HG02885 (cell line): ENCODE measurements around the gene ZNF697.
"Not testable (repeated sequence)": the region's sequence is repeated elsewhere in the genome, so short reads cannot be mapped to it uniquely, and the experiment has no call there.

Experiments used
- ATAC-seq: cut with Tn5 transposase; IDR thresholded peaks from one replicate; pipeline ENCODE4 v1.9.1; 2021; ENCODE audit warnings: mild to moderate bottlenecking; ENCODE audit not compliant: unreplicated experiment, poor library complexity

ZNF697 gene

DNA sequence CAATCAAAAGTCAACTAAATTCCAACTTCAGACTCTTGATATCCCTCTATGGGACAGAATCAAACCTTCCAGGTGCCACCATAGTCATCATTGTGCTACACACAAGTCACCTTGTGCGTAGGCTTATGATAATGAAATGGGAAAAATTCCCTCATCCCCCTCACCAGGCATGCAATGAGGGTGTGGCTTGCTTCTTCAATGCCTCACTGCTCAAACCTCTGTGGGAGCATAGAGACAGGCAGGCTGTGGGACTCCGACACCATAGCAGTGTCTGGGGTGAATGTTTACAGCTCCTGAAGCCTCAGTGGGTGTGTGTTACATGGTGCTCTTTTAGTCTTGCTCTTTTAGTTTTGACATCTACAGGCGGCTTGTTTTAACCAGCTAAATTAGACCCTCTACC is 42.4 kb downstream of the ZNF697 start:
- no peak for ATAC-seq

DNA sequence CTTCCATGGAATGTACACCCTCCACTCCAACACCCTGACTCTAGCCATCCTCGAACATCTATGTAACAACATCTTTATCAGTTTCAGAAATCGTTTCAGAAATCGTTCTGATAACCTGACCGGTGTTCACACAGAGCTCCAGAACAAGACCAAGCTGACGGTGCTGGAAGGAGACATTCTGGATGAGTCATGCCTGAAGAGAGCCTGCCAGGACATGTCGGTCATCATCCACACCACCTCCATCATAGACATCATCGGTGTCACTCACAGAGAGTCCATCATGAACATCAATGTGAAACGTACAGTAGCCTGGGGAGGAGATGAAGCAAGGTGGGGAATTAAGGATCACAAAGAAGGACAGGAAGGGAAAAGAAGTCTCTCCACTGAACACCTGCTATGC is 43.0 kb downstream of the ZNF697 start:
- not testable (repeated sequence) for ATAC-seq

DNA sequence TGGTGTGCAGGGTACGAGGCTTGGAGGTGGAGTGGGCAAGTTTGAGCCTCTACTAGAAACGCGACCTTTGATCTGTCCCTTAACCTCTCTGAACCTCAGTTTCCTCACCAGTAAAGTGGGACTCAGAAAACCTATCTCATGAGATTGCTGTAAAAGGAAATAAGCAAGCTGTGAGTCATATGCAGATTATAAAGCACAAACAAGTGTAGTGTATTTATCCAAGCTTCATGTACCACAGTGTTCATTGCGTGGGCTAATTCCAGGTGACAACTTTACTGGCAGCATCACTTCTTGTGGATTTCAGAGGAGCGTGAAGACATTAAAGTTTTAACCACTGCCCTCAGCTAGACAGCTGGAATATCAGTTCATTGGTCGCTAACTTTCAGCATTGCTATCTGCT is 44.4 kb downstream of the ZNF697 start:
- no peak for ATAC-seq

DNA sequence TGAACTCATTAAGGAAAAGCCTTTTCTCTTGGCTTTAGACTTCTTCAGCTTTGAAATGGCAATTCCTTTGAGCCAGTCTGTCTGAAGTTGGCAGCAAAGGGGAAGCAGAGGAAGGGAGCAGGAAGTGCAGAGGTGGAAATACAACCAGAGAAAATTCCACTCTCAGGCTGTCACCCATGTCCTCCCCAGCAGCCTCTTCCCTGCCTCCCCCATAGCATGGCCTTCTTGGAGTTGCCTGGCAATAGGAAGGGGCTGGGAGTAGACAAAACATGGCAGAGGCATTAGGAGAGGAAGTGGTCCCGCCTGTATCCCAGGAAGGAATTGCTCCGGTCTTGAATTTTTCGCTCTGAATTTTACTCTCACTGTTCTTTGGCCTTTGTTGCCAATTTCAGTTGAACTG is 44.8 kb downstream of the ZNF697 start:
- not testable (repeated sequence) for ATAC-seq

DNA sequence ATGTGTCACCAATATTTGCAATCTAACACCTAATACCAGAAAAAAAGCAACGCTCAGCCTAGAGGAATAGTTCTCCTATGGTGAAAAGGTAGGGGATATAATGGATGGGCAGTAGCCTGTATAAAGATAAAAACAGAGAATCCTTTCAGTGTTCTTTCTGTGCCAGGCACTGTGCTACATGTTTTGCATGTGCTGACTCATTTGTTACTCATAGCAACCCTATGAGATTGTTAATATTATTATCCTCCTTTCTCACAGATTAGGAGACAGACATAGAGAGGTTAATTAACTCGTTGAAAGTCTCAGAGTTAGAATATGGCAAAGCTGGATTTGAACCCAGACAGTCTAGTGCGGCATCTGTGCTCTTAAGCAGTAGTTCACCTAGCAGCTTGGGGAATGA is 45.3 kb downstream of the ZNF697 start:
- not testable (repeated sequence) for ATAC-seq

DNA sequence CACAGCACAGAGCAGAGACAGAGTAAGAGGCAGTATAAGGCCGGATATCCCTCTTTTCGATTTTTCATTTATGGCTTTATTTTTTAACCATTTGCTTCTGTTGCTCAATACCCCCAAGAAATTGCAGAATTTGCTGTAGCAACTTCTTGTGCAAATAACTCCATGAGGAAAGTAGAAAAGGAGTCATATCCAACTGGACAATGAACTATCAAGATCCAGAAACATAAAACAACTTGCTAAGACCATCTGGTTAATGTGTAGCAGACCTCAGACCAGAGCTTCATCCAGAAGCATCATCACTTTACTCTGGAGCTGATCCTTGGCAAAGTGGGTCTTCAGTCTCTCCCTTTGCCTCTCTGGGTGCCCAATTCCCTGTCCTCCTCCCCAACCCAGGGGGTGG is 45.9 kb downstream of the ZNF697 start:
- ATAC-seq = no peak

DNA sequence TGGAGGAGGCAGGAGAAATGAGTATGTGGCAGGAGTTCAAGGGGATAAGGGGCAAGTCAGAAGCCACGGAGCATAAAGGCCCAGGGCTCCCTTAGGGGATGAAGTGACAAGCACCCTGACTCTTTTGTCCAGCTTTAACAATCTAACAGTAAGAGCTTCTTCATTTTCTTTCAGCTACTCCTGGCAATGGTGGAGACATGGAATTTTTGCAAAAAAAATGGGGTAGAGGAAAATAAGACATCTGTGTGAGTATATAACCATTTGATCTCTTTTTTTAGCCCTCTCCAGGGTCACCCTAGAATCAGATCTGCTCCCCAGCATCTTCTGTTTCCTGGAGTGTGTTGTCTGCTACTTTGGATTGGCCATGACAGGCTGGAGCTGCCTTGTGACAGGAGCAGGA is 47.1 kb downstream of the ZNF697 start:
- ATAC-seq = no peak

DNA sequence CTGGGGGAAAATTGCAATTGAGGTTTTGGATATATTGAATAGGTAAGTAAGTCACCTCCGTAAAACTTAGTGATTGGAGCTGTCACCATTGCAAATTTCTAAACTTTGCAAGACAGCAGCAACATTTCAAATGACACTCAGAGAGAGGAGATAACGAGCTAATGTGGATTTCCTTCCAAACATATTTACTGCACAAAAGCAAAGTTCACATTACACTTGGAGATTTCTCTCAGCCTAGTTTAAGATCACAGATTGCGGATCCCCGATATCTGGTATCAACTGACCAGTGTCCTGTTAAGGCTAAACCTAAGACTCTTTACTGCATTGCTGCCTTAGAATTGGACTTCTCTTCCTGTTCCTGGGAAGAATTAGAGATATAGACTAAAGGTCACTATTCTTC is 47.5 kb downstream of the ZNF697 start:
- no peak for ATAC-seq

DNA sequence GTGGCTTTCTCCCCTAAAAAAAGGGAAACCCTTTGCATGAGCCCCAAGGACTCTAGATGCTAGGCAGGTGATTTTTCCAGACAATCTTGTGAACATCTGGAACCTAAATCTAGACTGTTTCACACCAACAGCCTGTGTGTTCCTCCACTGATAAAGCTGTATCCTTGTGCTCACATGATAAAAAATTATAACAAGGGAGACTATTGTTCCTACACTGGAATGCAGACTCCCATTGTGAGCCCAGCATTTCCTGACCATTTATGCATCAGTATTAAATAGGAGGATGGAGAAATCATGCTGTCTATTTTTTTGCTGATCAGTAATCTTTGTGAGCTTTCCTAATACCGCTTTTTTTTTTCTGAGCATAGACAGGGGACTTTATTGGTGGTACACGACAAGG is 52.5 kb downstream of the ZNF697 start:
- ATAC-seq = no peak

DNA sequence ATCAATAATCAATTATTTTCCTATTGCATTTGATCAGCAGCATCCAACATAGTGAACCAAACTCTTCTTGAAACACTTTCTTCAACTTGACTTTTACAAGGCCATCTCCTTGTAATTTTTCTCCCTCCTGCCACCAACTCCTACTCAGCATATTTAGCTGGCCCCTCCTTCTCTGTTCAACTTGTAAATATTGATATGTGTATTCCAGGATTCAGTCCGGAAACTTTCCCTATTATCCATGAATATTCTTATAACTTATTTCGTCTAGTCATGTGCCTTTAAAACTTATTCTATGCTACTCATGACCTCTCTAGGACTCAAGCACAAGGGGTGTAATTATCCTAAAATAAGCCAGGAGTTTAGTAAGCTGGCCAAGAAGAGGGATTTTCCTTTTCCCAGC is 52.9 kb downstream of the ZNF697 start:
- no peak for ATAC-seq

DNA sequence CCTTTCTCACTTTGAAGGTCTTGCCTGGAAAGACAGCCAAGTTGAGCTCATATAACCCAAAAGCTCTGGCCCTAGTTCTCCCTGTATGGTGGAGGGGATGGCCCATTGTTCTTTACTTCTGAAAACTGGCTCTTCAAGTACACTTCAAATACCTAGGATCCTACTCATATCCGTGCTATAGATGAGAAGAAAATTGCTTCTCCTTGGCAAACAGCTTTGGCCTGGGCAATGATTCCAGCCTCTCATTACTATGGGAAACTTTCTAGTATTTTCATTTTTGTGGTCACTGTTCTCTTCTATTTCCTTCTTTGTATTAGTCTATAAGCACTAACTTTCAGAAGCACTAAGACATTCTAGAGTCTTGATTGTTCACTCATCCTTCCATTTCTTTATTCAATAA is 53.7 kb downstream of the ZNF697 start:
- no peak for ATAC-seq

DNA sequence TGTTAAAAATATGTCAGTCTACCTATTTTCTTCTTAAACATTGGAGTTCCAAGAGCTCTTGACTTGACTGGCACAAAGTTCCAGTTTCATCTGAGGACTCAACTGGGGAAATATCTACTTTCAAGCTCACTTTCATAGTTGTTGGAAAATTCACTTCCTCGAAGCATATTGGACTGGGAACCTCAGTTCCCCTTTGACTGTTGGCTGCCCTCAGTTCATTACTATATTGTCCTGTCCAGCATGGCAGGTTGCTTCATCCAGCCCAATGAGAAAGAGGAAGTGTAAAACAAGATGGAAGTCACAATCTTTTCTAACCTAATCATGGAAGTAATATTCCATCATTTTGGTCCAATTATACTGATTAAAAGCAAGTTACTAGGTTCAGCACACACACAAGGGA is 54.3 kb downstream of the ZNF697 start:
- no peak for ATAC-seq

DNA sequence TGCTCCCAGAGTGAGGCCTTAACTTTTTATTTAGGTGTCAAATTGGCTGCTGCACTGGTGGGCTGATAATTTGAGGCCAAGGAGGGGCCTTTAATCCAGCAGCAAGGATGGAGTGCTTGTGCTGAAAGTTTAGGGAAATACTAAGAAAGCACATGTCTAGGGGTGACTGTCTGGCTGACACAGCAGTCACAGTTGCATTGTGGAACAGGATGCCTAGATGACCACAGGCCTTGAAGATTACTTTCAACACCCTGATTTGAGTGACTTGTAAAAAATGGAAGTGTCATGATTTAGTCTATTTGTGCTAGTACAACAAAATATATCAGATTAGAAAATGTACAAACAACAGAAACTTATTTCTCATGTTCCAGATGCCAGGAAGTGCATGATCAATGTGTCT is 57.7 kb downstream of the ZNF697 start:
- no peak for ATAC-seq

DNA sequence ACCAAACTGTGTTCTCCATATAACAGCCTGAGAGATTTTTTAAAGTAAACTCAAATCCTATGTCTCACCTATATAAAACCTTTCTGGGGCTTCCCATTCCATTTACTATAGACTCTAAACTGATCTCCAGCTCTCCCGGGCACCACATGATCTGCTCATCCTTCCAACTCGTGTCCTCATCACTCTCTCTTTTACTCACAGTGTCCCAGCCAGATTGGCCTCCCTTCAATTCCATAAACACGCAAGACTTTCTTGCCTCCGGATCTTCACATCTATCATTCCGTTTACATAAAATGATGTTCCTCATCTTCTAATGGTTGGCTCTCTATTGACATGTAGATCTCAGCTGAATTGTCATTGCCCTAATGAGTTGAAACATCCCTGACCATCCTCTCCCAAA is 59.4 kb downstream of the ZNF697 start:
- ATAC-seq = no peak

DNA sequence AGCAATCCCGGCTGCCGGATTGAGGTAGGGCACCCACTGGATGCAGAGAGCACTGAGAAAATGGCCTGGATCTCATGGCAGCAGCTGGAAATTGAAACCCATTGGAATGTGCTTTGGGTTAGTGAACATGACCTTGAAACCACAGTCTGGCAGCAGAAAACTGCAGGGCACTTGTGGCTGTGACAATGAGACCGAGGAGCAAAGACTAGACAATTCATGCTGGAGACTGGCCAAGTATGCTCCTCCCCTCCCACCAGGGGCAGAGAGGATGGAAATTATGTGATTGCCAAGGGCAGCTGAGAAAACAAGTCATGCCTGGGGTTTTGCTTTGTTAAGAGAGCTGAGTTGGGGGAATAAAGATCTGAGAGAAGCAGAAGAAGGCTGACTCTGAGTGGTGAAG is 60.7 kb downstream of the ZNF697 start:
- no peak for ATAC-seq

DNA sequence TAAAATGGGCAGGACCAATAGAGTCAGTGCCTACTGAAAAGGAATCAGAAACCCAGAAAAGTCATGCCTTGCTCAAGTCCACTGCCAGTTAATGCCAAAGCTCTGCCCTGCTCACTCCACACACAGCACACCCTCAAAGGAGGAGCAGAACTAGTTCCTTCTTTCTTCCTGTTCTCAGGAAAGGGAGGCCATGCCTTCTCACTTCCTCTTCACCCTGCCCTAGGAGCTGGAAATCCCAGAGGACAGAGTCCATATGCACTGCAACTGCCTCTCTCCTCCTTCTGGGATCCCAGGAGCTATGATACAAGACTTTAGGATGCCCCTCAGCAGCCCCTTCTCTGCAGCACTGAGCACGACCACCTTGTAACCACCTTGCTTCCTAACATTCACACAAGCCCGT is 62.3 kb downstream of the ZNF697 start:
- ATAC-seq = not testable (repeated sequence)

DNA sequence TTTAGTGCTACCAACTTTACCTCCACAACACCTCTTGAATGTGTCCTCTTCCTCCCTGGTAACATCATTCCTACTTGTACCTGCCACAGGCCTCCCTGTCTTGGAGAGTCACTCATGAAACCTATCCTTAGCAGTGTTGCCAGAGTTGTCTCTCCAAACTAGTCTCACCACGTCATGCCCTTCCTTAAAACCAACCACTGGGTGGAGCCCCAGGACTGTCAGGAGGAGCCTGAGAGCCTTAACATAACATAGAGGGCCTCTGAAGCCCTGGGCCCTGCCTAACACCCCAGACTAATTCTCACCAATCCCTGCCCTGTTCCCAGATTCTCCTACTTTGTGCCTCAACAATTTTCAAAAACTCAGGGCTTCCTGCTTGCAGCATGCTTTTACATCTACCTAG is 65.3 kb downstream of the ZNF697 start:
- ATAC-seq = peak; percentile 71

DNA sequence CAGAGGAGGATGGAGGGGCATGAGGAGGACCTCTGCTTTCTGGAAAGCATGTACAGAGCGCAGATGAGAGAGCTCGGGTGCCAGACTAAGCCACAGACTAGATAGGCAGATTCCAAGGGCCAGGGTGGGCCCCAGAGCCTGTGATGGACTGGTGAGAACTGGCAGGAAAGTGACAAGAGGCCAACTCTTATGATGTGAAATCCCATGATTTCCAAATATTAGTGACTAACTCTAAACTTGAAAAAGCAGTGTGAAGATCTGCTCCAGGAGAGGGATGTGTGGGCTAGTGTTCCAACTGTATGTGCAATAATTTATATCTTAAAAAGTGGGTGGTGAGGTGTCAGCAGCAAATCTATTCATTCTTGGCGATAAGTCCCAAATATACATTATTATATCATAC is 67.0 kb downstream of the ZNF697 start:
- ATAC-seq = not testable (repeated sequence)

DNA sequence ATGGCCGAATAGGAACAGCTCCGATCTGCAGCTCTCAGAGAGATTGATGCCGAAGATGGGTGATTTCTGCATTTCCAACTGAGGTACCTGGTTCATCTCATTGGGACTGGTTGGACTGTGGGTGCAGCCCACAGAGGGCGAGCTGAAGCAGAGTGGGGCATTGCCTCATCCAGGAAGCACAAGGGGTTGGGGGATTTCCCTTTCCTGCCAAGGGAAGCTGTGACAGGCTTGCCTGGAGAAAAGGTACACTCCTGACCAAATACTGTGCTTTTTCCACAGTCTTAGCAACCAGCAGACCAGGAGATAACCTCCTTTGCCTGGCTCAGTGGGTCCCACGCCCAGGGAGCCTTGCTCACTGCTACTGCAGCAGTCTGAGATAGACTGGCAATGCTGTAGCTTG is 74.2 kb downstream of the ZNF697 start:
- ATAC-seq = no peak

DNA sequence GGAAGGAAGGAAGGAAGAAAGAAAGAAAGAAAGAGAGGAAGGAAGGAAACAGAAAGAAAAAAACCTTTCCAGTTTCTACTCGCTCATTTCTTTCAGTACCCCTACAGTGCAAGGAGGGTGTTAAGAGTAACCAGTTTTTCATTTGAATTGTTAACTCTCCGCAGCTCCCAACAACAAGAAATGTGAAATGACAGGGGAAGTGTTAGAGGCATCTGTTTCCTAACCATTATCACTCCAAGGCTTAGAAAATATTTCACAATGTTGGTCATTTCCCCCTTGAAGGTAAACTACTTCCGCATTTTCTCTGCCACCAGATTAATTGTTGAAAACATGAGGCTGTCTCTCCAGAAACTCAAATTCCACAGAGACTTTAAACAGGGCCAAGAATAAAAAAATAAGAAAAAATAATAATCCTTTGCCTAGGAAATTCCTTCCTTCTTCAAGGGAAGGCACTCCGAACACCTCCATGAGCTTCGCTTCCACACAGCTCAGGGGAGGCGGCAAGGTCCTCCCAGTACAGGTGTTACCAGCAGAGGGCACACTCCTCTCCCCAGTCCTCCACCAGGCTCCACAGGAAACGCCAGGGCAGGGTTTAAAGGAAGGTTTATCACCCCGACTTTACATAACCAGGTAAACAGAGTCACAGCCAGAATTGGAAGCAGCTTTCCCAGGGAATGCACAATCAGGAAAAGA is 78.0 kb downstream of the ZNF697 start:
- ATAC-seq = peak; percentile 62
